Muscle layer of colon (tissue), 2 donors: Measurements from ENCODE around the gene NOS1.
A peak's percentile ranks its signal among the peaks of the same experiment; 100 is the strongest.
"Not testable (repeated sequence)": the region's sequence is repeated elsewhere in the genome, so short reads cannot be mapped to it uniquely, and the experiment has no call there.

Source experiments
- H3K27ac ChIP-seq: one replicate; pipeline ENCODE4 v1.7.0; 2013; ENCODE audit warnings: low read depth, mild to moderate bottlenecking, low read length, moderate library complexity
- H3K27me3 ChIP-seq, 2 donors: one replicate each; pipeline ENCODE4 v1.7.0; 2013; ENCODE audit warnings: low read length in 2 of 2, mild to moderate bottlenecking in 2 of 2; ENCODE audit not compliant: insufficient read depth in 2 of 2, control insufficient read depth in 1 of 2
- H3K36me3 ChIP-seq: one replicate; pipeline ENCODE4 v1.7.0; 2013; ENCODE audit warnings: mild to moderate bottlenecking, low read length; ENCODE audit not compliant: insufficient read depth
- H3K4me1 ChIP-seq: one replicate; pipeline ENCODE4 v1.7.0; 2013; ENCODE audit warnings: mild to moderate bottlenecking, low read length; ENCODE audit not compliant: insufficient read depth
- H3K4me3 ChIP-seq, 2 donors: one replicate each; pipeline ENCODE4 v1.7.0; 2013; ENCODE audit warnings: low read length in 2 of 2, low read depth in 1 of 2, mild to moderate bottlenecking in 1 of 2, moderate library complexity in 1 of 2
- H3K9ac ChIP-seq: one replicate; pipeline ENCODE4 v1.7.0; 2013; ENCODE audit warnings: low read length
- H3K9me3 ChIP-seq: one replicate; pipeline ENCODE4 v1.7.0; 2013; ENCODE audit warnings: mild to moderate bottlenecking, low read length
- donor health status: abdominal sarcoma.
- donor health status: Adenocarcinoma of cecum.

The NOS1 gene

DNA sequence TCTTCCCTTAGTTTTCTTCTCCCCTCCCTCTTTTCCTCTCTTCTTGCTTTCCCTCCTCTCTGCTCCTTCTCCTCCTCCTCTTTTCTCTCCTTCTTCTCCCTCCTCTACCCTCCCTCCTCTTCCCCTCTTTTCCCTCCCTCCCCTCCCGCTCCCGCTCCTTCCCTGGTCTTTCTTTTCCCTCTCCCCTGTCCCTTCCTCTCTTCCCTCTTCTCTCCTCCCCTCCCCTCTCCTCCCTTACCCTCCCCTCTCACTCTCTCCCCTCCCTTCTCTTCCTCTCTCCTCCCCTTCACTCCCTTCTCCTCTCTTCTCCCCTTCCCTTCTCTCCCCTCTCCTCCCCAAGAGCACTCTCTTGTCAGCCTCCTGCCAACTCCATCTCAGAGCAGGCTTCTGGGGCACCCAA is 153.8 kb downstream of the NOS1 start:
- H3K9me3 ChIP-seq = no peaks in the 10 kb centered on the region

DNA sequence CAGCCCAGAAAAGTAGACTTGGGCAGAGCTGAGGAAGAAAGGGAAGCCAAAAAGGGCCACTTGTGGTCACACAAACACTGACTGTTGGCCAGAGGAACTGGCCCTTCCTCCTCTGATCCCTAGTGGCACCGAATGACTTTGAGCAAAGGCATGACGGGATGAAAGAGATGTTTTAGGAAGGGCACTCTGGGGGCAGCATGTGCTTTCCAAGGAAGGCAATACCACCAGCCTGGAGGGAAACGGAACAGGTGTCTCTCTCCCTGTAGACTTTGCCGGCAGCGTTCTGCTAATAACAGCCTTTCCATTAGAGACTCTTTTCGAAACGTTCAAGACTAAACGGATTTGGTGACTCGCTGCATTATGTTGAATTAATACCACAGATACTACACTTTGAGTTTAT is 158.9 kb downstream of the NOS1 start:
- H3K9ac ChIP-seq = no peak overlapping the region
- no peaks in the 10 kb centered on the region for H3K9me3 ChIP-seq
- H3K4me3 ChIP-seq = no peak overlapping the region
- no peaks in the 10 kb centered on the region for H3K4me1 ChIP-seq
- no peak overlapping the region for H3K27ac ChIP-seq
- peaks cover 0 to 6% of the 10 kb centered on the region in 2 donors for H3K27me3 ChIP-seq
- H3K36me3 ChIP-seq = no peaks in the 10 kb centered on the region

More for the DNA sequence above, 153.8 kb downstream of the NOS1 start:
- Histone ChIP-seq H3K9ac (no peak overlapping the region), H3K36me3 (no peaks in the 10 kb centered on the region), H3K27me3 (no peaks in the 10 kb centered on the region), H3K4me1 (no peaks in the 10 kb centered on the region), H3K27ac (no peak overlapping the region), H3K4me3 (no peak overlapping the region)

DNA sequence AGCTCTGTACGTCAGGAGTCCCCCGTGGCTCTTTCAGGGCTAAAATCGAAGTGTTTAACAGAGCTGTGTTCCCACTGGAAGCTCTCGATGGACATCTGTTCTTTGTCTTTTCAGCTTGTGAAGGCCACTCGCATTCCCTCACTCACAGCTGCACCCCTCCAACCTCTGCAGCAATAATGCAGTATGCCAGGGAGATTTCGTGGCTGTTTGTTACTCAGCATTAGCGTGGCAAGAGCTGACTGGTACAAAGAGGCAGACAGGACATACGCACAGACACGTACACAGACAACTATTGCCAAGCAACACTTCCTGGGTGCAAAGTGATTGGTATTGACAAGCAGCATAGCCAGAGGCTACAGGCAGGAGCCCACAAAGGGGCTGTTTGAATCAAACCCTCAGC is 159.4 kb downstream of the NOS1 start:
- no peak overlapping the region for H3K4me3 ChIP-seq

DNA sequence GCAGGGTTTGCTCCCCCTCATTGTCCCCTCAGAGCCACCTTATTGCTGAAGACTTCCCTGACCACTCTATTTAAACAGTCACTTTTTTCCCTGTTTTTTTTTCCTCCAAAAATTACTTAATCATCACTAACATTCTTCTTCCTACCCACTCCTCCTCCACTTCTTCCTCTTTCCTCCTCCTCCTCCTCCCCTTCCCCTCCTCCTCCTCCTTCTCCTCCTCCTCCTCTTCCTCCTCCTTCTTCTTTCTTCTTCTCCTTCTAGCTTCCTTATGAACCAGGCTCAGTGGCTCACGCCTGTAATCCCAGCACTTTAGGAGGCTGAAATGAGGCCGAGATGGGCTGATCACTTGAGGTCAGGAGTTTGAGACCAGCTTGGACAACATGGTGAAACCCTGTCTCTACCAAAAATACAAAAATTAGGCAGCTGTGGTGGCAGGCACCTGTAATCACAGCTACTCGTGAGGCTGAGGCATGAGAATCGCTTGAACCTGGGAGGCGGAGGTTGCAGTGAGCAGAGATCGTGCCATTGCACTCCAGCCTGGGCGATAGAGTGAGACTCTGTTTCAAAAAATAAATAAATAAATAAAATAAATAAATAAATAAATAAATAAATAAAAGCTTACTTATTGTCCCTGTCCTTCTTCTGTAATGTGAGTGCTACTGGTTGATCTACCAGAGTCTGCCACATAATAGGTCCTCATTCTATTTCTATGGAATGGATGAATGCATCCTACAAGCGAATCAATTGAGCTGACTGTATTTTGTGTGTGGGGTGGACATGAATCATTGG is 161.3 kb downstream of the NOS1 start:
- not testable (repeated sequence) for H3K27me3 ChIP-seq, H3K9me3 ChIP-seq, H3K4me3 ChIP-seq, H3K27ac ChIP-seq, H3K4me1 ChIP-seq, H3K9ac ChIP-seq, H3K36me3 ChIP-seq

More for the DNA sequence above, 159.4 kb downstream of the NOS1 start:
- H3K9me3 ChIP-seq = no peaks in the 10 kb centered on the region
- H3K4me1 ChIP-seq = no peaks in the 10 kb centered on the region
- H3K27me3 ChIP-seq = peaks cover 0 to 6% of the 10 kb centered on the region in 2 donors
- no peak overlapping the region for H3K27ac ChIP-seq
- H3K9ac ChIP-seq = no peak overlapping the region
- H3K36me3 ChIP-seq = no peaks in the 10 kb centered on the region

DNA sequence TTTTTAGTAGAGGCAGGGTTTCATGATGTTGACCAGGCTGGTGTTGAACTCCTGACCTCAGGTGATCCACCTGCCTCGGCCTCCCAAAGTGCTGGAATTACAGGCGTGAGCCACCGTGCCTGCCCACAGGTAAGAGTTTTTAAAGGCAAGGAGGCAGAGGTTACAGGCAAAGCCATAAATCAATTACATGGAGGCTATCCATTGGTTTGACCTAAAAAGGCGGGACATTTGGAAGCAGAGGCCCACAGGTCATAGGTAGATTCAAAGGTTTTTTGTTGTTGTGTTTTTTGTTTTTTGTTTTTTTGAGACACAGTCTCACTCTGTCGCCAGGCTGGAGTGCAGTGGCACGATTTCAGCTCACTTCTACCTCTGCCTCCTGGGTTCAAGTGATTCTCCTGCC is 165.1 kb downstream of the NOS1 start:
- H3K4me3 ChIP-seq, H3K4me1 ChIP-seq, H3K27me3 ChIP-seq, H3K27ac ChIP-seq, H3K36me3 ChIP-seq, H3K9ac ChIP-seq, H3K9me3 ChIP-seq: not testable (repeated sequence)

DNA sequence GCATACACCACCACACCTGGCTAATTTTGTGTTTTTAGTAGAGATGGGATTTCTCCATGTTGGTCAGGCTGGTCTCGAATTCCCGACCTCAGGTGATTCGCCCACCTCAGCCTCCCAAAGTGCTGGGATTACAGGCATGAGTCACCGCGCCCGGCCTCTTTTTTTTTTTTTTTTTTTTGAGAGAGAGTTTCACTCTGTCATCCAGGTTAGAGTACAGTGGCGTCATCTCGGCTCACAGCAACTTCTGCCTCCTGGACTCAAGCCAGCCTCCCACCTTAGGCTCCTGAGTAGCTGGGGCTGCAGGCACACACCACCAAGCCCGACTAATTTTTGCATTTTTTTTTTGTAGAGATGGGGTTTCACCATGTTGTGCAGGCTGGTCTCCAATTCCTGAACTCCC is 166.4 kb downstream of the NOS1 start:
- not testable (repeated sequence) for H3K9ac ChIP-seq, H3K4me3 ChIP-seq, H3K36me3 ChIP-seq, H3K27ac ChIP-seq, H3K9me3 ChIP-seq, H3K27me3 ChIP-seq, H3K4me1 ChIP-seq

DNA sequence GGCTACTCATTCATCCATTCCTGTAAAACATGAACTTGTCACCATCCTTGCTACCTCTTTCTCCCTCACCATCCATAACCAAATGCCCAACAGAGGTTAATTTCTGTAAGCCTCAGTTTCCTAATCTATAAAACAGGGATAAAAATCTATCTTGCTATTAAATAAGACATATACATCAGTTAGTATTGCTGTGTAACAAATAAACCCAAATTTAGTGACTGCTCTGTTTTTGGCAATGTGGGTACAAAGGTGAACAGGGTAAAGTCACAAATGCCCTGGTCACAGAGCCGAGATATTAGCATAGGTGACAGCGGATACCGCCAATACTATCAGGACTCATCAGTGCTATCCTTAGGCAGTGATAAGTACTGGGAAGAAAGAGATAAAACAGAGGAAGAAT is 167.5 kb downstream of the NOS1 start:
- H3K4me1 ChIP-seq = peaks cover 3% of the 10 kb centered on the region
- no peak overlapping the region for H3K4me3 ChIP-seq
- no peaks in the 10 kb centered on the region for H3K27me3 ChIP-seq
- H3K9me3 ChIP-seq = no peaks in the 10 kb centered on the region
- H3K9ac ChIP-seq = no peak overlapping the region
- H3K36me3 ChIP-seq = no peaks in the 10 kb centered on the region
- H3K27ac ChIP-seq = no peak overlapping the region

DNA sequence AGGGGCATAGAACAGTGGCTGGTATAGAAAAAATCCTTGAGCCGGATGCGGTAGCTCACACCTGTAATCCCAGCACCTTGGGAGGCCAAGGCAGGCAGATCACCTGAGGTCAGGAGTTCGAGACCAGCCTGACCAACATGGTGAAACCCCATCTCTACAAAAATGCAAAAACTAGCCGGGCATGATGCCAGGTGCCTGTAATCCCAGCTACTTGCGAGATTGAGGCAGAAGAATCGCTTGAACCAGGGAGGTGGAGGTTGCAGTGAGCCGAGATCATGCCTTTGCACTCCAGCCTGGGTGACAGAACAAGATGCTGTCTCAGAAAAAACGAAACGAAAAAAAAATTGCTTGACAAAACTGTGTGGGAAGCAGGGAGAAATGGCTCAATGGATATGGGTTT is 168.8 kb downstream of the NOS1 start:
- H3K27ac ChIP-seq, H3K9ac ChIP-seq, H3K9me3 ChIP-seq, H3K4me1 ChIP-seq, H3K27me3 ChIP-seq, H3K4me3 ChIP-seq, H3K36me3 ChIP-seq: not testable (repeated sequence)

DNA sequence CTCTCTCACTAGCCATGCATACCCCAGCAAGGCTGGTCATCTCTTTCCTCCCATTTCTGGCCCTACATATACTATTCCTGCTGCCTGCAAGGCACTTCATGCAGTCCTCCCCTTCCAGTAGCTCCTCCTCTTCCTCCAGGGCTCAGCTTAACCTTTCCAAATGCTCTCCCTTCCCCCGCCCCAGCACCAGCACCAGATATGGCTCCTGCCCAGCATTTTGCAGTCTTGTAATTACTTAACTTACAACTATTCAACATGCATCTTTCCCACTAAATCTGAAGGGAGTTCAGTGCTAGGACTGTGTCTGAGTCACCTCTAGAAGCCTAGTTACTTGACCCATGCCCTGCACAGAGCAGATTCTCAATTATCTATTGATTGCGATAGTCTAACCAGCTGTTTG is 169.4 kb downstream of the NOS1 start:
- Histone ChIP-seq H3K4me1 (peaks cover 7% of the 10 kb centered on the region), H3K27ac (no peak overlapping the region), H3K4me3 (no peak overlapping the region), H3K27me3 (no peaks in the 10 kb centered on the region), H3K9ac (no peak overlapping the region), H3K9me3 (no peaks in the 10 kb centered on the region), H3K36me3 (no peaks in the 10 kb centered on the region)

DNA sequence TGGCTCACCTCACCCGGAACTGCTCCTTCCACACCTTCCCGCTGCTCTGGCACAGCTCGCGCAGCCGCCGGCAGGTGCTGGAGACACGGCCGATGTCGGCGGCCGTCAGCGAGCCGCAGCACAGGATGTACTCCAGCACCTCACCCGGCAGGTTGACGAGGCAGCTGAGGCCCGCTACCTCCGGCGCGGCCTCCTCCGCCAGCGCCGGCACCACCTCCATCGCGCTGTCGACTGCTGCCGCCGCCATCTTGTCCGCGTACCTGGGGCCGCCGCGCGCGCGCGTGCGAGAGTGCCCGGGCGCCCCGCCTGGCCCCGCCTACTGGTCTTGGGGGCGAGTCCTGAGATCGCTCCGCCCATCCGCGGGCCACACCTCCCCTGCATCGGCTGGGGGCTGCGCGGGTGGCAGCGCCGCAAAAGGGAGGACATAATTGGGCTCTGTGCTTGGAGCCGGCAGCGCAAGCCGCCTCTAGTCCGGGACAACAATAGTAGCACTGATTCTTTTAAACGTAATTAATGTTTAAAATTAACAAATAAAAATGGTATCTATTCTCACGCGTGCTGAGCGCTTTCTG is 171.1 kb downstream of the NOS1 start, which contains the start of gene FBXO21:
FBXO21 (minus strand) TSS at position 261 of the 572 bp plus-strand sequence; CDS start at position 247, 14 bp downstream.
- H3K27me3 ChIP-seq = no peaks in the 10 kb centered on the region
- peaks cover 7% of the 10 kb centered on the region for H3K4me1 ChIP-seq
- peak within 1 kb of the TSS; percentile 64 to 81 for H3K4me3 ChIP-seq
- peaks cover 11% of the 10 kb centered on the region for H3K36me3 ChIP-seq
- no peaks in the 10 kb centered on the region for H3K9me3 ChIP-seq
- peak within 1 kb of the TSS; percentile 37 for H3K9ac ChIP-seq
- H3K27ac ChIP-seq = peak within 1 kb of the TSS; percentile 58

DNA sequence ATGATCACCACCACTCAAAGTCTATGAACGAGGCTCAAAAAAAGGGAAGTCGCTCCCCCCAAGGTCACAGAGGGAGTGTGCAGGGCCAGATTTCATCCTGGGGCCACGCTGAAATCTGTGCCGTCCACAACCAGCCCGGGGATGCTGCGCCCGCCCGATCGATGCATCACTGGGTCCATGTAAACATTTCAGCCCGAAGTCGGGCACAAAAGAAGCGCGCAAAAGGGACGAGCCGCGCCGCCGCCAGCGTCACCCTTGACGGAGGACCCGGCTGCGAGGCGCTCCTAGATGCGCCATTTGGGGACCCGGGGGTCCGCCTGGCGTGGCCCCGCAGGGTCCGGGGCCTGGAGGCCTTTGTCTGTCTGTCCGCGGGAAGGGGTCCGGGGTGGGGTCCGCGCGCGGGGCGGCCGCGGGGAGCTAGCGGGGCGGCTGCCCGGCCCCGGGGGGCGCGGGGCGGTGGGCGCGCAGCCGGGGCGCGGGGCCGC is 171.7 kb downstream of the NOS1 start:
- H3K9ac ChIP-seq = peak overlapping the region; percentile 37
- H3K27ac ChIP-seq = peak overlapping the region; percentile 58
- peaks cover 7% of the 10 kb centered on the region for H3K4me1 ChIP-seq
- peak overlapping the region; percentile 64 to 81 for H3K4me3 ChIP-seq
- peaks cover 16% of the 10 kb centered on the region for H3K36me3 ChIP-seq
- no peaks in the 10 kb centered on the region for H3K27me3 ChIP-seq
- no peaks in the 10 kb centered on the region for H3K9me3 ChIP-seq
